ENCODE measurements around the gene HMCN2. TPM values are rescaled to one million over a fixed set of nuclear protein-coding genes. Genes with fewer than 3 reads are reported as not detected.

HMCN2 gene
- polyA plus RNA-seq, 2 of the 4 experiments (the other 2 are of a cell fraction): 0.01 TPM; not detected in 1

GRCh38 chr9:130431536-130432303 is 166.2 kb downstream of the HMCN2 start:
- no peak overlapping the region for H3K27ac ChIP-seq
- peaks cover 12% of the 10 kb centered on the region; the same call in 2 of the 3 replicates for H3K4me1 ChIP-seq
- DNase-seq (ENCODE audit: low read depth in 1 of 2, low spot score in 1 of 2): no peak
- CTCF ChIA-PET: interaction anchor here (0.6 to 4.6 kb wide), 4 partner anchors 11 to 173 kb away, joined by 4 to 26 read pairs (median 4); no protein-coding TSS in a partner anchor
- no peak overlapping the region for H3K4me3 ChIP-seq
- WGBS (ENCODE audit: missing lambda C conversion rate): 84% methylated on average over 15 of the region's 17 CpGs
- ATAC-seq: no peak
- H3K4me2 ChIP-seq: no peak overlapping the region
- H3K9me3 ChIP-seq: no peaks in the 10 kb centered on the region
- POLR2A ChIA-PET: no interaction called here
- no peak for FAIRE-seq
- TF ChIP-seq ESRRA (IDR thresholded peaks at IDR 0.05; ENCODE audit: borderline replicate concordance, low read length) (no peak), BCL3 (IDR thresholded peaks at IDR 0.05) (no peak), CBX8 (IDR thresholded peaks at IDR 0.05) (no peak), HOXB13 (CRISPR knock-in tag; IDR thresholded peaks at IDR 0.05; ENCODE audit: low read depth) (no peak), MYC (IDR thresholded peaks at IDR 0.05; ENCODE audit: borderline replicate concordance, low read length) (no peak), SMC3 (IDR thresholded peaks at IDR 0.05) (no peak), MAFK (IDR thresholded peaks at IDR 0.05; ENCODE audit: partially characterized antibody) (no peak), KDM5A (IDR thresholded peaks at IDR 0.05) (no peak), EP300 (IDR thresholded peaks at IDR 0.05) (no peak), HOXB5 (CRISPR knock-in tag; IDR thresholded peaks at IDR 0.05) (no peak), MAX (IDR thresholded peaks at IDR 0.05) (no peak)

- H3K4me2 ChIP-seq: peak overlapping the region; percentile 98; the same call in 2 of the 3 replicates
- TF ChIP-seq NFE2L2 (conservative IDR thresholded peaks at IDR 0.05; ENCODE audit: low read length): no peak
- TF ChIP-seq MAZ (IDR thresholded peaks at IDR 0.05; ENCODE audit: borderline replicate concordance, low read depth, low read length): no peak
- TF ChIP-seq KDM1A (IDR thresholded peaks at IDR 0.05; ENCODE audit: low read depth): no peak
- TF ChIP-seq BCL3 (IDR thresholded peaks at IDR 0.05): no peak
- no peak for TF ChIP-seq CEBPB (IDR thresholded peaks at IDR 0.05)
- peaks cover 7% of the 10 kb centered on the region; the same call in 2 of the 3 replicates for H3K4me1 ChIP-seq
- no peaks in the 10 kb centered on the region for H3K9me3 ChIP-seq
- peak in 1 of 2 experiments; percentile 59 for DNase-seq (ENCODE audit: low read depth in 1 of 2, low spot score in 1 of 2)
- peak; percentile 55 to 57; a peak in 5 of 6 replicates for ATAC-seq
- WGBS (ENCODE audit: missing lambda C conversion rate): 86% methylated on average over 10 of the region's 11 CpGs
- FAIRE-seq: no peak
- no peak overlapping the region for H3K4me3 ChIP-seq
- no peak overlapping the region for H3K27ac ChIP-seq
- POLR2A ChIA-PET: no interaction called here
- CTCF ChIA-PET: interaction anchor here (0.6 to 4.6 kb wide), 5 partner anchors 11 to 174 kb away, joined by 3 to 26 read pairs (median 4); no protein-coding TSS in a partner anchor
These were observed 166.8 kb downstream of the HMCN2 start for GRCh38 chr9:130432362-130432761.

- CTCF ChIA-PET: interaction anchor here (0.9 to 4.6 kb wide), 6 partner anchors 8 to 63 kb away, joined by 3 to 26 read pairs (median 3); no protein-coding TSS in a partner anchor
- TF ChIP-seq CTCF (IDR thresholded peaks at IDR 0.05) (no peak), PBX3 (IDR thresholded peaks at IDR 0.05) (no peak), RAD21 (conservative IDR thresholded peaks at IDR 0.05 in 1 of 2, IDR thresholded peaks at IDR 0.05 in 1 of 2) (no peak), FOXS1 (CRISPR knock-in tag; IDR thresholded peaks at IDR 0.05) (no peak), ZC3H11A (IDR thresholded peaks at IDR 0.05) (no peak), EHMT2 (IDR thresholded peaks at IDR 0.05; ENCODE audit: low read depth) (no peak), ZFP36 (IDR thresholded peaks at IDR 0.05; ENCODE audit: borderline replicate concordance, partially characterized antibody) (no peak), ATOH8 (CRISPR knock-in tag; IDR thresholded peaks at IDR 0.05; ENCODE audit: low read depth) (no peak), FOSL2 (IDR thresholded peaks at IDR 0.05) (no peak), FOSL2 (CRISPR knock-in tag; IDR thresholded peaks at IDR 0.05) (no peak)
These were observed 167.2 kb downstream of the HMCN2 start for GRCh38 chr9:130432796-130433167.

More at GRCh38 chr9:130432796-130433167, 167.2 kb downstream of the HMCN2 start:
- POLR2A ChIA-PET: no interaction called here
- Histone ChIP-seq H3K4me3 (peak overlapping the region; percentile 49; the same call in 2 of the 3 replicates), H3K27ac (peak overlapping the region; percentile 39 to 80; a peak in 5 of 6 replicates), H3K4me2 (peak overlapping the region; percentile 98), H3K9me3 (no peaks in the 10 kb centered on the region), H3K4me1 (peaks cover 7% of the 10 kb centered on the region; the same call in 2 of the 3 replicates)
- DNase-seq (ENCODE audit: low read depth in 1 of 2, low spot score in 1 of 2): no peak
- no peak; a peak in 3 of 6 replicates for ATAC-seq
- 83% methylated on average over 14 of the region's 16 CpGs for WGBS (ENCODE audit: missing lambda C conversion rate)
- no peak for FAIRE-seq
